Stimulated activated CD8-positive, alpha-beta memory T cell treated with anti-CD3 and anti-CD28 coated beads, Interleukin-12 subunit alpha, Interleukin-12 subunit beta, amount 100 ng/mL, for 4 hours (primary cell): ENCODE results near the gene PDE2A.

Source experiments
- DNase-seq: peaks from one replicate; pipeline ENCODE4 v3.0.0-alpha.2; 2020; ENCODE audit warnings: low read depth

PDE2A gene

GRCh38 chr11:72613450-72613849 is 60.8 kb downstream of the PDE2A start:
- no peak for DNase-seq

GRCh38 chr11:72609476-72609875 is 64.7 kb downstream of the PDE2A start:
- DNase-seq: no peak

DNA sequence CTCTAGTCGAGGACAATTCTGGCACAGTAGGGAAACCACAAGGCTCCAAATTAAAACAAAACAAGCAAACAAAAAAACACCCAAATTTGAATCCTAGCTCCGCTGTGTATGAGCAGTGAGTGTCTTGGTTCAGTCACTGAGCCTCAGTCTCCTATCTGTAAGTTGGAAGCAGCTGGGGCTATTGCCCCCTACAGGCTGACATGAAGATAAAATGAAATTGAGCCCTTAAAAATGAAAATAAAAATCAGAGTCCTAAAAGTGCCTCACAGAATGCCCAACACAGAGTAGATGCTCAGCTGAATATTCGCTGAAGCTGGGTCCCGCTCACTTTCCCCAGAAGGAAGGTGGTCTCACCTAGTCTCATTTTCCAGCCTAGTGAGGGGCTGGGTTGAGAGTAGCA is 65.2 kb downstream of the PDE2A start:
- DNase-seq: no peak

GRCh38 chr11:72607496-72607895 is 66.7 kb downstream of the PDE2A start:
- DNase-seq: no peak

DNA sequence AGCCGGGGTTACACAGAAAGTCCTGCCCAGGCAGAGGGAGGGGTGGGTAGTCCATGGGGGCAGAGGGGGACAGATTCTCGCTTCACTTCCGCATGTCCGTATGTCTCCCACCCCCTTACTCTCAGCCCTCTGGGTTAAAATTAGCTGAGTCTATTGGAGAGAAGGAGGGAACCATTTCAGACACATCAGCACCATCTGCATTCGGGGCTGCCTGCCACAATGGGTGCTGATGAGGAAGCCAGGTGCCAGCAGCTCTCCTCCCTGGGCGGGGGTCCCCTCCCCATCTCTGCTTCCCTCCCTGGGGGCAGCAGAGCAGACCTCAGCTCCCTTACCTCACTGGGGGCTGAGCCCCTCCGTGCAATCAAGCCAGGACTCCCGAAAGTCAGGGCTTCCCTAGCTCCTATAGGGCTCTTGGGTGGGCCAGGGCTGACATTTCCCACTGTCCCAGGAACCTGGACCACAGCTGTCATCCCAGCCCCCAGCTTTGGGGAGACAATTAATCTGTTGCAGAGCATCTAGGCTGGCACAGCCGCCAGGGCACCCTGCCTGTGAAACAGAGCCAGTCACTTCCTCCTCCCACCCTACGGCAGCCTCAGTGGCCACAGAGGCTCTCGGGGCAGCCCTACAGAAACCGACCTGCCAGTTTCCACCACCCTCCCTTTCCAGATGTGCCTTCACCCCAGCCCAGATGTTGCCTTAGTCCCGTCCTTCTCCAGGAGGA is 67.3 kb downstream of the PDE2A start:
- DNase-seq: no peak

GRCh38 chr11:72605973-72606747 is 68.1 kb downstream of the PDE2A start:
- no peak for DNase-seq

GRCh38 chr11:72604256-72604655 is 70.0 kb downstream of the PDE2A start:
- no peak for DNase-seq

GRCh38 chr11:72602250-72602904 is 71.8 kb downstream of the PDE2A start:
- no peak for DNase-seq

DNA sequence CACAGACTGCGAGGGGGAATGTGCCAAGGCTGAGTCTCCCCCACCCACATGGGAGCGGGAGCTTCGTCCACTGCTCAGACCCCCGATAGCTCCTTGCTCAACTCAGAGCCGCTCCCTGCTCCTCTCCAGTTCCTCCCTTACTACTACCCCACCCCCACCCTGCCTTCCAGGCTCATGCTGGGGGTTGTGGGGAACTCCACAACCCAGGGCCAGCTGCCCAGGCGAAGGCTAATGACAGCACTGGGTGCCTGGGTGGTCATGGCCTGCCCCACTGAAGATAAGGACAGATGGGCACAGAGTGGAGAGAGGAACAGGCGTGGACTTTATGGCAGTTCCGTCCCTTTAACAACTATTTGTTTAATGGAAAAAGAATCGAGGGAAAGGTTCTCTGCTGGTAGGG is 73.7 kb downstream of the PDE2A start:
- DNase-seq: no peak

DNA sequence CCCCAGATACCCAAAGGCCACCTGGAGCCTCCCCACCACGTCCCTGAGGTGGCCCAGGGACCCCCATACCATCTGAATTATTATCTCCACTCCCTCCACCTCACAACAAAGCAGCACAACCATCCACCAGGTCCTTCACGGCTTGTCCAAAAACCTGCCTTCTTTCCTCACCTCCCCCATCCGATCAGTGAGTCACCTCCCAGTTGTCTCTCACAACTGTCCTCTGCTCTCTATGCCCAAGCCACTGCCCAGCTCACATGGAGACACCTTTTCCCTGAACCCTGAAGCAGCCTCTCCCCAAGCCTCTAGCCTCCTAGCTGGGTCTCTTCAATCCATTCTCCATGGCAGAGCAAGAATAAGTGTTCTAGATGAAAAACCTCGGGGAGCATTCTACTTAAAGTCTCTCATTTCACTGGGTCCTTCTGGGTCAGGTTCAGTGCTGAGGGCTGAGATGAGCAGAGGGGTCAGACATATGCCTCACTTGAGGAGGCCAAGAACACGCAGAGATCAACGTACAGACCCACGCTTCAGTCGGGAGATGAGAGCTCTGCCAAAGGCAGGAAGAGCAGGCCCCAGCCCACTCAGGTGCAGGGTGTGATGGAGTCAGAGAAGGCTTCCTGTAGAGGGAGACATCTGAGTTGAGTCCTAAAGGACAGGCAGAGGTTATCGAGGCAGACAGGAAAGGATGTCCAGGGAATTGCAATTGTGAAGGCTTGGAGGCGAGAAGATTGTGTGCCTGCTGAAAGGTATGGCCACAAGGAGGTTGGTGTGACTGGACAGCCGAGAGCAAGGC is 74.7 kb downstream of the PDE2A start:
- no peak for DNase-seq

- no peak for DNase-seq
These were observed 75.3 kb downstream of the PDE2A start for GRCh38 chr11:72598906-72599305.

GRCh38 chr11:72598466-72598865 is 75.8 kb downstream of the PDE2A start:
- no peak for DNase-seq

- DNase-seq: no peak
These were observed 76.5 kb downstream of the PDE2A start for GRCh38 chr11:72597721-72598120.

DNA sequence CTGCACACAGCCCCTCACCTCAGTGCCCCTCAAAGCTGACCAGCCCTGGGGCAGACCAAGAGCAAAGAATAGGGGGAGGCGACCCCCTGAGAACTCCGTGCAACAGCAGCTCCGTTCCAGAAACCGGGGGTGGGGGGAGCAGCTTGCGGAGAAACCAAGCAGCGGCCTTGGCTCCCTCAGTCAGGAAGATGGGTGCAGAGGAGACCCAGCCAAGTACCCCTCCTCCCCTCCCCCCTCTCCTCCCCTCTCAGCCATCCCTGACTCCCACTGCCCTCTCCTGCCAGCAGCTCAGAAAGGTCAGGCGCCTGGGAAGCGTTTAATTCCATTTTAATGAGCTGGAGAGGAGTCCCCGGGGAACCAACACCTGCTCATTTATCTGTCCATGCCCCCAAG is 78.9 kb downstream of the PDE2A start:
- no peak for DNase-seq

DNA sequence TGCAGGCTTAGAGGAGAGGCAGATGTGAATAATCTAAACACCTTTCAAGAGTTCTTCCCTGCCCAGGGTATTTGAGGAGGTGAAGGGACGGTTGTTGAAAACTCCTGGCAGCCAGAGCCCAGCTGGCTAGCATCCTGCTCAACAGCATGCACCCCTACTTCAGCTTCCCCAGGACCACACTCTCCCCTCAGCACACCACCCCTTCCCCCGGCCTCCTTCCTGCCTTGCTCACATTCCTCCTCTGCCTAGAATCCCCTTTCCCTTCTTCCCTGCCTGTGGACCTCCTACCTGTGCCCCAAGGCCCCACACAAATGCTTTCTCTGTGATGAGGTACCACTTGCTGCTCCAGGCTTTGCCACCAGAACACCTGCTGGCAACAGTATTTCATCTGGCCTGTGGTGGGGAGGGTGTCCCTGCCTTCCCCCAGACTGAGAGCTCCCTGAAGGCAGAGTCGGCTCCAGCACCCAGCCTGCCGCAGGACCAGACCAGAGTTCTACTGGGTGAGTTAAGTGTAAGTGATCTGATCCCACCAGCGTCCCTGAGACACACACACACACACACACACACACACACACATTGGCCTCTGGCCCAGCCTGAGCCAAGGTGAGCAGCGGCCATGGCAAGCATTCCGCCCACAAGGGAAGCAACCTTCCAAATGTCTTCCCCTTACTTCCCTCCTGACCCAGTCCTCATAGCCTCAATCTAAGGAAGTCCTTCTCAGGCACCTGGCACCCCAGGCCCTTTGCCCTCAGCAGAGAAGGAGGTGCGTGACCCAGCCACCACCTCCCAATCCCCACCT is 79.5 kb downstream of the PDE2A start:
- DNase-seq: no peak

DNA sequence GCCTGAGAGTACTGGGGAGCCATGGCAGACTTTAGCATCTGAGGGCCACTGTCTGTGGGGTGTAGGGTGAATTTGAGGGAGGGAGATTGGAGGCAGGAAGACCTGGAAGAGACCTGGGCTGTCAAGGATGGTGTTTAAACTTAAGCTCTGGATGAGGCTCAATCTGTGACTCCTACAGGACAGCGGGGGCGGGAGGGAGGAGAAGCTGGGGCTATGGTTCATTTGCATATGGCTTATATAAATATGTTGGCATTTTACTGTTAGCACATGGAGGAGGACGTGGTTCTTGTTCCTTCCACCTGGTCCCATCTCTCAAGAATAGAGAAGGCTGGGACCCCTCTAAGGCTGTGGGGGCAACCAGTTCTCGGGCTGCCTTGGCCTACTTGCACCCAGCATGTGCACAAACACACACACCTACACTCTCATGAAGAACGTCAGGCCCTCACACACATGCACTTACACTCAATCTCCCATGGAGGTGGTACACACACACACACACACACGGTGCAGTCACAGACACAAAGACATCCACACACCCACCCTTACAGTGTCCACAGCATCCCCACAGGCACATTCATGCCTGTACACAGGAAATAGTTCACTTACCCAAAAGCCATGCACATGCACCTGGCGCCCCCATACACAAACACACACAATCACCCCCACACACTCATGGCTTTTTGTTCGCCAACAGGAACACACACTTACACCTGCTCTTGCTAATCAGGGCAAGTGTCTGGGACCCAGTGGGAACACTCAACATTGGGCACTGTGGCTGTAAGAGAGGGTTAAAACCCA is 81.3 kb downstream of the PDE2A start:
- no peak for DNase-seq

DNA sequence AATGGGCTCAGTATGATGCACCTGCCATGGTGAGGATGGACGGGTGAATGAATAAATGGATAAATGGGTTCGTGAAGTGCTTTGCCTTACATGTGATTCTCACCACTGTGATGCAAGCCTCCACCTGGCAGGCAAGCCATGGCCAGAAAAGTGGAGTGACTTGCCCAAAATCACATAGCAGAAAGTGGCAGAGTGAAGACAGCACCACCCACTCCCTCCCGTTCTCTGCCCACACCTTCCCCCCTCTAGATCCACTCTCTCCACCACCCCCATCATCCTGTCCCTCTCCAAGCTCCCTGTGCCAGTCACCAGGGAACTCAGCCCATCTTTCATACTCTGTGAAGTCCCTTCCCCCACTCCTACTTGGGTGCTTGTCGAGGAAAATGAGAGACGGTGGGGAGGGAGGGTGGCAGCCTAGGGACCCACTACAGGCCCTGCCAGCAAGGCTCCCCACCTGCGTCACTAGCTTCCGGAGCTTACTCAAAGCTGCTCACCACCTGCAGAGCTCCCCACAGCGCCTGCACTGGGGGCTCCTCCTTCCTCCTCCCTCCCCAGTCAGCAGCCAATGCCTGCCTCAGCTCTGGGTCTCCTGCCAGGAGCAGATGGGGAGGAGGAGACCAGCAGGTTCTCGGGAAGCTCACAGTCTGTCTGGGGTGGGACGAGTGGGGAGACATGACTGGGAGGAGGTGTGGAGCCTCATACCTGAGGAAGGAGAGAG is 82.3 kb downstream of the PDE2A start:
- peak; percentile 31 for DNase-seq

DNA sequence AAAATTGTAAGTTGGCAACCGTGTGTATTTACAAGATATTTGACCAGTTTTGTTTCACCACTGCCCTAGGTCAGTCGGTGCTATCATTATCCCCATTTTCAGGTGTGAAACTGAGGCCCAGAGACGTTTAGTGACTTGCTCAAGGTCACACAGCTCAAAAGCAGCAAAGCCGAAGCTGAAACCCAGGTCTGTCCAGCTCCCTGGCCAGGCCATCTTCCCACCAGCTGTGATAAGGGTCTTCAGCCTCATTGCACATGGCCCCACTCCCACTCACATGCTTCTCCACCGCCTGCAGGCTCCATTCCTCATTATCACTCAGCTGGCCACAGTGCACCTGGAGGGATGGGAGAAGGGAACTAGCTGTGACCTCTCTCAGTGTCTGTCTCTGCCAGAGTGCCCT is 83.2 kb downstream of the PDE2A start:
- no peak for DNase-seq

GRCh38 chr11:72589802-72590761 is 84.1 kb downstream of the PDE2A start:
- DNase-seq: no peak
